Endothelial cell of hepatic sinusoid (primary cell): ENCODE results near the gene CCL15.

Experiments used
- in situ Hi-C: cut with HindIII; loops from 2 replicates; pipeline ENCODE4 v1.10.0; 2017; ENCODE audit warnings: low sequenced_read_pairs

The CCL15 gene

DNA sequence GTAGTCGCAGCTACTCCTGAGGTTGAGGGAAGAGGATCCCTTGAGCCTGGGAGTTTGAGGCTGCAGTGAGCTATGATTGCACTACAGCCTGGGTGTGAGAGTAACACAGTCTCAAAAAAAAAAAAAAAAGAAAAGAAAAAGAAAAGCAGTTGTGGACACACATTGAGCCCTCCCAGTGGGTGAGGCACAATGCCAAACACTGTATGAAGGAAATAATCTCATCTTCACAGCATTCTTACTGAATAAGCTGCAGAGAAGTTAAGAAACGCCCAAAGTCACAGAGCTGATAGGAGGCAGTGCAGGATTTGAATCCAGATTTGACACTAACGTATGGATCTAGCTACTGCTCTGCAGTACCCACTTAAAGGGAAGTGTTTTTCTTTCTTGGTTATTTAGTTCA is 52.0 kb downstream of the CCL15 start:
- in situ Hi-C loops, result no loop called here

DNA sequence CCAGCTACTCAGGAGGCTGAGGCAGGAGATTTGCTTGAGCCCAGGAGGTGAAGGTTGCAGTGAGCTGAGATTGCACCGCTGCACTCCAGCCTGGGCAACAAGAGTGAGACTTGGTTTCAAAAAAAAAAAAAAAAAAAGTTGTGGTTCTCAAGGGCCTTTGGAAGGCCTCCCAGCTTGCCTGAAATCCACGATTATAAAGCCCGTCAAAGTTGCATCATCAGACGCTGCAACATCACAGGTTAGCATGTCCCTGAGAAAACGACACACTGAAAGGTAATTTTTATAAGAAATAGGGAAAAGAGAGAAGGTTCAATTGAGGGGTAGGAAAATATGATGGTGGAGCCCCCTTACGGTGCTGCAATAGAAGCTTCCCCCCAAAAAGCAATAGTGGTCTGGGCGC is 53.3 kb downstream of the CCL15 start:
- in situ Hi-C loops, result no loop called here
